Dedifferentiated amniotic fluid mesenchymal stem cell (primary cell): ENCODE measurements around the gene OCRL.

Source experiments
- DNase-seq: peaks from one replicate; pipeline ENCODE4 v3.0.0-alpha.2; 2016; ENCODE audit errors: extremely low spot score

The OCRL gene

DNA sequence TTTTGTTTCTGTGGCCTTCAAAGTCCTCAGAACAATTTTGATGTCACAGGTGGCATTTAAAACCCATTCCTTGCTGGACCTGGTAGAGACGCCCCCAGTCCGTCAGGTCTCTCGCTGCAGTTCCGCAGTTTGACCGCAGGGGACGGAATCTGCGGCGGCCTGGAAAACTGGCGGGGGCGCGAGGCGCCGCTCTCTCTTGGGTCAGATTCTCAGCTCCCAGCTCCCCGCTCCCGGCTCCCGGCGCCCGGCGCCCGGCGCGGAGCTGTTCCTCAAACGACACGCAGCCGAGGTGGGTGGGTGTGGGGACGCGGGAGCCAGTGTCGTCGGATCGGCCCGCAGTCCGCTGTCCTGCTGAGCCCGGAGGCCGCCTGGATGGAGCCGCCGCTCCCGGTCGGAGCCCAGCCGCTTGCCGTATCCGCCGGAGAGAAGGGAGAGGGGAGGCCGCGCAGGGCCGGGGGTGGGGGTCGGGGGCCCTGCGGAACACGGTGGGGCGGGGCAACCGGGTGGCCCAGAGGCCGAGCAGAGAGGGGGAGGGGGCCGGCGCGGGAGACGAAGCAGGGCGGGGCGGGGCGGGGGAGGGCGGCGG lies at the start of gene OCRL:
TSS of gene OCRL (plus strand) at position 192 of the 586 bp plus-strand sequence. CDS start at position 373, 181 bp downstream.
- peak; percentile 38 for DNase-seq

DNA sequence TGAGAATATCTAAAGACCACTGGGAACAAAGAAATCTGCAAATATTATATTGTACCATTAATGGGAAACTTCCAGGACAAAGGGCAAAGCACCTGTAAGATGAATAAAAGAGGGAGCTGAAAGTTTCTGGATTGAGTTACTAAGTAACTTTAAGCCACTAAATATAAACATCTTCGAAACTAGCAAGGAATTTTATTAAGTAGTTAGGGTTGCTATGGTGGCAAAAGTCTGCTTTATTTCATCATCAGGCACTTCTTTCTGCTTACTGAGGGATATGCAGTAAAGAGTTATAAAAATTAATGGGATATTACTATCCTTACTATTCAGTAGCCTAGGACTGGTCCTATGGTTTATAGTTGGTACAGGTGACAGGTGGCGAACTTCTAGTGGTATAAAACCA lies 49.7 kb upstream of the OCRL start:
- DNase-seq = no peak

DNA sequence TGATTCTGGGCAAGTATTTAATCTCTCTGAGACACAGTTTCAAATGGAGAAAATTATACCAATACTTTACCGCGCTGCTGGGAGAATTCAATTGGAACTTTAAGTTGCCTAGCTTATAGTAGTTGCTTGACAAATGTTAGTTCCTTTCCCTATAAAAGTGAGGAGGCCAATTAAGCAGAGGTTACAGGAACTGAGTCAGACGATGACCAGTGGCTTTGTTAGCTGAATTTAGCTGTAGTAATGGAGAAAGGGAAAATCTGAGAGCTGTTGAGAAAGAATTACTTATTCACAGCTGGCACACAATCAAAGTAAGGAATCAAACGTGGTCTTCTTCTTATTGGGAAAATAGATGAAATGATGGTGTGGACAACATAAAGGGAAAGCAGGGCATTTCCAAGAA lies 46.4 kb upstream of the OCRL start:
- DNase-seq = no peak

DNA sequence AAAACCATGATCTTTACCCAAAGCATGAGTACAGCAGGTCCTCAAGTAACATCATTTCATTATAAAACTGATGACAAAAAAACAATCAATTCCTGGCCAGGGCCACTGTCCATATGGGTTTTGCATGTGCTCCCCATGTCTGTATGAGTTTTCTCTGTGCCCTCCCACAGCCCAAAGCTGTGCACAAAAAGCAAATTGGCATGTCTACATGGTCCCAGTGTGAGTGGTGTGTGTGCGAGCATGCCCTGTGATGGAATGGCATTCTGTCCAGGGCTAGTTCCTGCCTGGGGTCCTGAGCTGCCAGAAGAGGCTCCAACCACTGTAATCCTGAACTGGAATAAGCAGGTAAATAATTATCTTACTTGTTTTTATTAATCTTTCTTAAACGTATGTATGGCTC lies 45.2 kb upstream of the OCRL start:
- DNase-seq = no peak

DNA sequence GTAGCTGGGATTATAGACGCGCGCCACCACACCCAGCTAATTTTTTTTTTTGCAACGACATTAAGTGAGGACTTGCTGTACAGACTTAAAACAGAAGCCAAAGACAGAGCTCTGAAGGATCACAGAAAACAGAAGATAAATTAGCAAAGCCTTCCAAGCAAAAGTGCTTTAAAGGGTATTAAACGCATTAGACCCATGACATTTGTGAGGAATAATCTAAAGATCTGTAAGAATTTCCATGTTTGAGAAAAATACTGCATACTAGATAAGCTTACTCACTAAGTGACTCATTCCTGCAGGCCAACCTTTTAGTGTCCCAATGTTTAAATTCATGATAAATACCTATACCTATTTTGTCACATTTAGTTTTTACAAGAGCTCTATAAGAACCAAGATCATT lies 44.2 kb upstream of the OCRL start:
- DNase-seq = no peak

DNA sequence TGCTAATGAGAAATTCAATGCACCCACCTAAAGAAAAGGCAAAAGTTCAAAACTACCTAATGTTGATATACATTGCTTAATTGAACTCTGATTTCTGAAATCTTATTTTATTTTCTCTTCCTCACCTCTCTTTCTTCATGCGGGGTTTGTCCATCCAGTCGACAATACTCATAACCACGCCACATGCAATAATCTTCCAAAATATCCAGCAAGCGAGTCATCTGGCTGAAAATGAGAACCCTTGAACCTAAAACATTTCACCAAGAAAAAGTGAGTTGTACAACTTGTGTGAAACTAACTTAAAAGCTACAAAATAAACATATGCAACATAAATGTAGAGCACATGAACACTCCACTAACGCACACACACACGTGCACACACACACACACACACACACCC lies 43.4 kb upstream of the OCRL start:
- no peak for DNase-seq

DNA sequence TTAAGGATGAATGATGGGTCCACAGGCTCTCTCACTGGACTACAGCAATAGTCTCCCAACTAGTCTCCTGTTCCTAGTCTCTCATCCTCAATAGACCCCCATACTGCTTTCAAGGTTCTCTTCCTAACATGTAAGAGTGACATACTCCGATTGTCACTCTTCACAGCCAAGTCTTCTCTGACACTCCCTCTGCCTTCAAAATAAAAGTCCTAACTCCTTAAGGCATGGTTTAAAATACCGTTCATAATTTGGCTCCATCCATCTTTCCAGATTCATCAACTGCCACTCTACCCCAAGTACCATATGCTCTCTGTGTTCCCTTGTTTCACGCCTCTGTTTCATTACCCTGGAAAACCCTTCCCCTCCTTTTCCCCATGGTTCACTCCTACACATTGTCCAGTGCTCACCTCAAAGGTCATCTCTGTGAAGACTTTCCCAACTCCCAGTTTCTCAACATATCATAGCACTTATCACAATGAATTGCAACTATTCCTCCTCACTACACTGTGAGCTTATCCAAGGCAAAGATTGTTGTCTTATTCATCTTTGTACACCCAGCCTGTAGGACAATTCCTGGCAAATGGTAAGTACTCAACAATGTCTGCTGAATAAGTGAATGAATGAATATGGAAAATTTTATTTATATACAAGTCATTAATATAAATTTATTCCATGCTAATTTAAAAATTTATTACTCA lies 42.8 kb upstream of the OCRL start:
- no peak for DNase-seq

DNA sequence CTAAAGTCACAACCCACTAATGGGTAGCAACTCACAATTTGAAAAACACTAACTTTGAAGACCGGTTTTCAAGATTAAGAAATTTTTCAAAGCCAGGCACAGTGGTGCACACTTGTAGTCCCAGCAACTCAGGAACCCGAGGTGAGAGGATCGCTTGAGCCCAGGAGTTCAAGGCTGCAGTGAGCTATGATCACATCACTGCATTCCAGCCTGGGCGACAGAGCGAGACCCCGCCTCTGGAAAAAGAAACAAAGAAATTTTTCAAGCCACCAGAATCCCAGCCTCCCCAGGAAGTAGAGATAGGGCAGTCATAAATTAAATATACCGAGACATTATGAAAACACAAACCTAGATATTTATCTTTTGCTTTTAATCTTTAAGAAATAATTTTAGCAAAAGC lies 29.7 kb upstream of the OCRL start:
- DNase-seq = no peak

DNA sequence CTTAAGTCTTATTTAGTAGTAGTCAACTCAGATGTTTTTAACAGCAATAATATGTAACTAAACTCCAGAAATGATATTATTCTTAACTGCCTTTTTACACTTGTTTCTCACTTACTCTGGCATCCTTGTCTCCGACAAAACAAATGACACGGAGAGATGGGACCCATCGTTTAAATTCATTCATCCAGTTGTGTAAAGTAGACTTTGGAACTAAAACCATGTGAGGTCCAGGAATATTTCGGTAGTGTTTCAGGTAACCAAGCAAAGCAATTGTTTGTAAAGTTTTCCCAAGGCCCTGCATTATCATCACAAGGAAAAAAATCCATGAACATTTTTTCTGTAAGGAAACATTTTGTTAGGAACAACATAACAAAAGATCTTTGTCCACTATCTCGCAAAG lies 28.4 kb upstream of the OCRL start:
- no peak for DNase-seq

DNA sequence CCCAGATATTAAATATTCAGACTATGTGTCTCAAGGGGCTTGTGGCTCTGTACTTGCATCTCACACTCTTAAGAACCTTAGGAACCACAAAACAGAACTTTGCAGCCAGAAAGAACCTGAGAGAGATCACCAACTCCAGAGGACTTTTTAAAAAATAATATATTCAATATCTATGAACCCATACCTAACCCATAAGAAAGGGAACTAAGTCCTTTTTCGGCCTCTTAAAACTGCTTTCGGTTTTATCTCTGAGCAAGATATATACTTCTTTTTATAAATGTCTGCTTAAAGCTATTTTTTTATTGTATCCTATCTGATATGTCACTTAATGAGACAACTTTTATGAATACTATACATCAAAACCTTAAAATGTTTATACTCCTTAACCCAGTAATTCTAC lies 27.6 kb upstream of the OCRL start:
- DNase-seq = no peak

DNA sequence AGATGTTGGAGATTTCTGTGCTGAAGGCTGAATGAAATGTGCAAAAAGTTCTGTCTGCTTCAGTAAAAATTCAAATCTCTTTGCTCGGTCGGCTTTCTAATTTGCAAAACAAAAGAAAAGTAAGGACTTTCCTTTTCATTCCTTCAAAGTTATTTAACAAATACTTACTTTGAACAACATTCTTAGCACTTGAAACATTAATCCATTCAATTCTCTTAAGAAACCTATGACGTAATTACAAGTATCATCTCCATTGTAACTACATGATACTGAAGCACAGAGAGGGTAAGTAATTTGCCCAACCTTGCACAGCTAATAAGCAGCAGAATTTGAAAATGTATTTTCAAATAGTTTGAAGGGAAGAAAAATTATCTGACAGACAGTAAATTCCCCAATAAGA lies 23.7 kb upstream of the OCRL start:
- DNase-seq = no peak

DNA sequence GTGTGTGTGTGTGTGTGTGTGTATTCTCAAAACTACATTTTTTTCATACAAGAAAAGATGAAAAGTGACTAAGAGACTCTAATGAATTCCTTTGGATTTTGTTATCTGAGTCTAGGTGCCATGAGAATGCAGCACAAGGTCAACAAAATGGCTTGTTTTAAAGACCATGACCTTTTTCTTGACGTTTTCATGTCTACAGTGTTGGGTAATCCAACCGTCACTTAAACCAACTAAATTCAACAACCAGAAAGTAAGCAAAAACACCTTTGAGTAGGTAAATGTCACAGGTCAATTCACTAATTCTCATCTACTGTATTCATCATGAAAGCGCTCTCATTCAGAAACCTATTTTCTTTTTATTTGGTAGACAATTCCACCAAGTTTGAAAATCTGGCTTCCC lies 19.9 kb upstream of the OCRL start:
- DNase-seq = no peak

DNA sequence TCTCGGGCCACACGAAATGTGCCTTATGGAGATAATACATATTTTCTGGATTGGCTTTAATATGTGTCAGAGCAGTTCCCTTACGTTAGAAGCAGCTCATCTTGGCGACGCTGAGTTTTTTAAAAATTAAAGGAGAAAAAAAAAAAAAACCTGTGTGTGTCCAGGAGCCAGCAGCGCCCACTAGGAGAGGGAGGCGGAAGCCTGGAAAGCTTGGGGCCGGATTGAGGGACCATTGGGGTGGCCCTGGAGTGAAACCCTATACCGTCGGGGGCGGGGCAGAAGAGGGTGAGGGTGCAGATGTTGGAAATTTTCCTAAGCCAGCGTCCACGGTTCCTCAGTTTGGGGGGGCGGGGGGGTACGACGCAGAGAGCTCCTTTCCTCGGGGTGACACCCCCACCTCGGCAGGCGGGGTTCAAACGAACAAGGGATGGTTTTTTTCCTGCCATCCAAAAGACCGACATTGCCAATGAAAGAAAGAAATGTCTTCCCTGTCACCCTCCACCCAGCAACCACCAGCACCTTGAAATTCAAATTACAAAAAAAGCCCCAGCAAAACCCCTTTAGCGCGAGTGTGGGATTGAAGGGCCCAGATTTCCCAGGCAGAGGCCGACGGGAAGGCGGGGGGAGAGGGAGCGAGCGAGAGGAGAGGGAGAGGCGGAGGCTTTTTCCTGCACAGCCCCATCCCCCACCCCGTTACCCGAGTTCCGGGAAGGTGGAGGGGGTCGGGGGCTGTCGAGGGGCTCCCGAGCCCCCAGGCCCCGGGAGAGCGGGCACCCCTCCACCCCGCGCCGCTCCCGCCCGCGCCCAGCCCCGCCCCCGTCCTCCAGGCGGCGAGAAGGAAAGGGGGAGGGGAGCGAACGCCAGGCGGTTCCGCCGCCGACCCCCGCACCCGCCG lies 17.6 kb upstream of the OCRL start:
- peak; percentile 51 for DNase-seq

DNA sequence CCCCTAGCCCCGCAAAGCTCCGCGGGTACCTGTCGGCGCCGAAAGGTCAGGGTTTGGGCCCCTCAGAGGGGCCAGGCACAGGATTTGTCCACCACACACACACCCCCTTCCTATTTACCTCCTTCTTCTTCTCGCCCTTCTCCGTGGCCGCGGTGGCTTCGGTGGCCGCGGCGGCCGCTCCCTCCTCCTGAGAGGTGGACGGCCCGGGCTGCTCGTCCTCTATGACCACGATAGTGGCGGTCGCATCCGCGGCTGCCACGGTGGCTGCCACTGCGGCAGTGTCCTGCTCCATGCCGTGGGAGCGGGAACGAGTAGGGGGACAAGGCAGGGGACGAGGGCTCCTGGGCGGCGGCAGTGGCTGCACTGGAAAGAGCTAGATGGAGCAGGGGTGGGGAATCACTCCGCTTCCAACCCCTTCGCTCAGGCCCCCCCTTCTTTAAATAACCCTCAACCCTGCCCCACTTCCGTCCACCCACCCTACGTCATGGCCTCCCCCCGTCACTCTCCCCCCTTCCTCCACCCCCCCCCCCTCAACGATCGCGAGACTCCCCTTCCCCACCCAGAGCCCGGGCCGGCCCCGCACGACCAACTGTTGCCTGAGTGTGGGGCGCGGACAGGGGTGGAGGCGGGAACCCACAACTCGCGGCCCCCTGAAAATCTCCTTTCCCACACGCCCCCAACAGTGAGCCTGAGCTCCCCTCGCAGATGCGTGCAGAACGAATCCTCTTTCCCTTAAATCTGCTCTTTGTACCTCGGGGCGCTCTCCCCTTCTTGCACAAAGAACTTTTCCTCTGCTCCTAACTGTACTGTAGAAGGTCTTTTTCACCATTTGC lies 16.8 kb upstream of the OCRL start, which contains the start of gene SMARCA1:
TSS of gene SMARCA1 (minus strand) at position 412 of the 833 bp plus-strand sequence. CDS start at position 292, 120 bp downstream.
- DNase-seq = peak; percentile 28

DNA sequence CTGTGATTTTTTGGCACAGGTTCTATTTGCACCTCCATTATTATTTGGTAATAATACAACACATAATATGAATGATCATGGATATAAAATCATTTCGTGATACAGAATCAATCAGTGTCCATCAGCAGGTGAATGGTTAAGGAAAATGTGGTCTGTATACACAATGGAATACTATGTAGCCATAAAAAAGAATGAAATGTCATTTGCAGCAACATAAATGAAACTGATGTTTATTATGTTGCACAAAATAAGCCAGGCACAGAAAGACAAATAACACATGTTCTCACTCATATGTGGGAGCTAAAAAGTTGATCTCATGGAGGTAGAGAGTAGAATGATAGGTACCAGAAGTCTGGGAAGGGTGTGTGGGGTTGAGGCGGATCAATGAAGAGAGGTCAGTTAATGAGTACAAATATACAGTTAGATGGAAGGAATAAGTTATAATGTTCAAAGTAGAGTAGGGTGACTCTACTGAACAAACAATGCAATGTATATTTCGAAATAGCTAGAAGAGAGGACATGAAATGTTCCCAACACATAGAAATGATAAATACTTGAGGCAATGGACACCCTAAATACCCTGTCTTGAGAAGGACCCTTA lies 15.7 kb upstream of the OCRL start:
- DNase-seq = no peak

DNA sequence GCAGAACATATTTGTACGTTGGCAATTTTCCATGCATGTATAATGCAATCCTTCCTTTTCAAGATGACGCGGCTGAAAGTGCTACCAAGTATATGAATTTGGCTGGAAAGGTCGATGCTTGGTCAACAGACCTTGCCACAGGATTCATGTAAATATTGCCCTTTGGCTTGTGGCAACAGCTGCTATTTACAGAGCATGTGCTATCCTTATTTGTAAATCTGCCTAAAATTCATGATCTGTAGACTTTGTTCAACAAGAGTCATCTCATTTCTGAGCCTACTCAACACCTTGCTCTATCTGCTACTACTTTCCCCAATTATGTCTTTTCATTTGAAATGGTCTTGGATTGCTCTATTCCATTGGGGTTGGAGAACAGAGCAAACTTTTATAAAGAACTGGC lies 14.9 kb upstream of the OCRL start:
- DNase-seq = no peak

DNA sequence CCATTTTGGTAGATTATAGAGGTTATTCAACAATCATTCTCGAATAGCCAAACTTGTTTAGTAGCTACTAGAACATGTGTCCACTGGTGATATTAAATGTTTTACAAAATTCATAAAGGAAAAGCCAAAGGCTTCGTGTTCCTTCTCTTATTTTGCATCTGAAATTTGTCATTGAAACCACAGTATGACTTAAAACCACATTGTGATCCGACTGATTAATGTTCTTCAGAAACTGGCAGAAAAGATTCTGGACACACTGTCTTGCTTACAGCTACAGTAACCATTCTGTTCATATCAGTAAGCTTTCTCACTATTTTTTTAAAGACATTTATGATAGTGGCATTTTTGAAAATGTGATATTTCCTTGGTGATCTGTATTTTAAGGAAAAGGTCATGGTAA lies 14.2 kb upstream of the OCRL start:
- DNase-seq = no peak

DNA sequence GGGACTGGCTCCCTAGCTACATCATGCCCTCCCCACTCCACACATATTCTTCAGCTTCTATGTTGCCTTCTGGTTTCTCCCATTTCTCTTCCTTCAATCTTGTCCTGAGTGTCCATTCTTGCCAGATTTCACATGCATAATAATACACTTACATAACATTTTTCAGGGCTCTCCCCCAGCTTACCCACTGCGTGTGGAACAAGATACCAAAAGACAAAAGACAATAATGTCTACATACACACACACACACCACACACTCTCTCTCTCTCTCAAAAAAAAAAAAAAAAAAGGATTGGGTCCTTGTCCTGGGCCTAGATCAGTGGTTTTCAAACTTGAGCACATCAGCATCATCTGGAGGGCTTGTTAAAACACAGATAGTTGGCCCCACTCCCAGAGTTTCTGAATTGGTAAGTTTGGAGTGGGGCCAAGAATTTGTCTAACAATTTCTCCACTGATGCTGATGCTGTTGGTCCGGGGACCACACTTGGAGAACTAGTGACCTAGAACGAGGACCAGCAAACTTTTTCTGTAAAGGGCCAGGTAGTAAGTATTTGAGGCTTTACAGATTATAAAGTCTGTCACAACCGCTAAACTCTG lies 10.3 kb upstream of the OCRL start:
- DNase-seq = no peak

DNA sequence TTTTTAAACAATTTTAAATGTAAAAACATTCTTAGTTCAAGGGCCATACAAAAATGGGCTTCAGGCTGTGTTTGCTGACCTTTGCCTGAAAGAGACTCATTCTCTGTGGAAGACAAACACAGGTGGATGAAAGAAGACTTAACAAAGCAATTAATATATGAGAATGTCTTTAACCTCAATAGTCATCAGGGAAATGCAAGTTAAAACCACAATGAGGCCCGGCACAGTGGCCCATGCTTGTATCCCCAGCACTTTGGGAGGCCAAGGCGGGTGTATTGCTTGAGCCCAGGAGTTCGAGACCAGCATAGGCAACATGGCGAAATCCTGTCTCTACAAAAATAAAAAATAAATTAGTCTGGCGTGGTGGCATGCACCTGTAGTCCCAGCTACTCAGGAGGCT lies 9.6 kb upstream of the OCRL start:
- DNase-seq = no peak

DNA sequence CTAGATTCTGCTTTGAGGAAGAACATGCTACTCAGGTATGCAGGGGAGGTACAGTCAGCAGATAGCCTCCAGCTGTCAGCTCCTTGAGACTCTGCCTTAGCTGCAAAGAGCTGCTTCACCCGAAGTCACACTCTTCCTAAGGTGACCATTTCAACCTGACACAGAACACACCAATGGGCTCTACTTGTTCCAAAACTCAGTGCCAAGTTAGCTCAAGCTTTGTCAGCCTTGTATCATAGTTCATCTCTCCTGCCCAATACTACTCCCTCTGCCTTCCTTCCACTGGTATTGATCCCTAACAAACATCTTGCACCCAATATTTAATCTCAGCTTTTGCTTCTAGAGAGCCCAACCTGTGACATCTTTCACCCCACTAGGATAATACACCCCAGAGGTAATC lies 8.9 kb upstream of the OCRL start:
- no peak for DNase-seq
